A549 (cell line): ENCODE measurements around the gene PLPPR1.

ENCODE experiments used
- BCL3 ChIP-seq: fragments of >200 bp; sonication (Bioruptor Twin); formaldehyde crosslinking; IDR thresholded peaks from 3 replicates; pipeline ENCODE4 v1.6.1; 2016
- CBX2 ChIP-seq: fragments of 200-600 bp; sonication (generic); IDR thresholded peaks from 2 replicates; pipeline ENCODE4 v1.6.1; 2016; ENCODE audit warnings: low read depth, mild to moderate bottlenecking, borderline replicate concordance
- CEBPB ChIP-seq, 2 experiments: fragments of >200 bp in 1 of 2; sonication (Bioruptor Twin) in 1 of 2; formaldehyde crosslinking in 1 of 2; IDR thresholded peaks; 2 replicates each; pipeline ENCODE4 v1.6.1; 2012 to 2016
- EP300 ChIP-seq, 2 experiments: fragments of >200 bp; sonication (Bioruptor Twin); formaldehyde crosslinking; IDR thresholded peaks; 2 replicates in 1 of 2; 3 replicates in 1 of 2; pipeline ENCODE4 v1.6.1; 2016 to 2017
- ESRRA ChIP-seq: fragments of 150-350 bp; IDR thresholded peaks from 2 replicates; pipeline ENCODE4 v1.6.1; 2014; ENCODE audit warnings: mild to moderate bottlenecking, low read length, borderline replicate concordance
- FOSB ChIP-seq: fragments of 250-450 bp; sonication (Bioruptor Pico); IDR thresholded peaks from 2 replicates; pipeline ENCODE4 v1.5.0; 2020; ENCODE audit warnings: mild to moderate bottlenecking, moderate library complexity
- JUN ChIP-seq, 2 experiments: fragments of >200 bp; sonication (Bioruptor Twin); formaldehyde crosslinking; IDR thresholded peaks; 2 replicates in 1 of 2; 3 replicates in 1 of 2; pipeline ENCODE4 v1.6.1; 2016 to 2017
- KDM5A ChIP-seq: fragments of 200-600 bp; sonication (generic); IDR thresholded peaks from 2 replicates; pipeline ENCODE4 v1.6.1; 2016; ENCODE audit warnings: antibody characterized with exemption, mild to moderate bottlenecking
- MAX ChIP-seq: IDR thresholded peaks from 2 replicates; pipeline ENCODE4 v1.6.1; 2012
- POLR2A ChIP-seq: IDR thresholded peaks from 2 replicates; pipeline ENCODE4 v1.6.1; 2012; ENCODE audit warnings: mild to moderate bottlenecking, low read length
- RARB ChIP-seq: fragments of 250-450 bp; sonication (Bioruptor Pico); IDR thresholded peaks from 2 replicates; pipeline ENCODE4 v1.8.0; 2021; ENCODE audit warnings: mild to moderate bottlenecking, moderate library complexity
- RFX5 ChIP-seq: fragments of 450-650 bp; IDR thresholded peaks from 2 replicates; pipeline ENCODE4 v1.7.1; 2014; ENCODE audit warnings: antibody characterized with exemption, mild to moderate bottlenecking, moderate library complexity
- TF ChIP-seq, protein P1 (sequence below): fragments of >200 bp; sonication (Bioruptor Twin); formaldehyde crosslinking; IDR thresholded peaks from 3 replicates; pipeline ENCODE4 v1.5.1; 2016

- TF ChIP-seq EP300 (IDR thresholded peaks at IDR 0.05), result no peak
- TF ChIP-seq RFX5, result no peak
- TF ChIP-seq, protein P1, sequence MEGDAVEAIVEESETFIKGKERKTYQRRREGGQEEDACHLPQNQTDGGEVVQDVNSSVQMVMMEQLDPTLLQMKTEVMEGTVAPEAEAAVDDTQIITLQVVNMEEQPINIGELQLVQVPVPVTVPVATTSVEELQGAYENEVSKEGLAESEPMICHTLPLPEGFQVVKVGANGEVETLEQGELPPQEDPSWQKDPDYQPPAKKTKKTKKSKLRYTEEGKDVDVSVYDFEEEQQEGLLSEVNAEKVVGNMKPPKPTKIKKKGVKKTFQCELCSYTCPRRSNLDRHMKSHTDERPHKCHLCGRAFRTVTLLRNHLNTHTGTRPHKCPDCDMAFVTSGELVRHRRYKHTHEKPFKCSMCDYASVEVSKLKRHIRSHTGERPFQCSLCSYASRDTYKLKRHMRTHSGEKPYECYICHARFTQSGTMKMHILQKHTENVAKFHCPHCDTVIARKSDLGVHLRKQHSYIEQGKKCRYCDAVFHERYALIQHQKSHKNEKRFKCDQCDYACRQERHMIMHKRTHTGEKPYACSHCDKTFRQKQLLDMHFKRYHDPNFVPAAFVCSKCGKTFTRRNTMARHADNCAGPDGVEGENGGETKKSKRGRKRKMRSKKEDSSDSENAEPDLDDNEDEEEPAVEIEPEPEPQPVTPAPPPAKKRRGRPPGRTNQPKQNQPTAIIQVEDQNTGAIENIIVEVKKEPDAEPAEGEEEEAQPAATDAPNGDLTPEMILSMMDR, result no peak
- TF ChIP-seq MAX, result no peak
- TF ChIP-seq ESRRA, result no peak
- TF ChIP-seq CBX2, result no peak
- no peak for TF ChIP-seq JUN (IDR thresholded peaks at IDR 0.05)
- TF ChIP-seq BCL3, result no peak
- TF ChIP-seq POLR2A, result no peak
- no peak for TF ChIP-seq FOSB (CRISPR knock-in tag)
- no peak for TF ChIP-seq KDM5A
- TF ChIP-seq RARB (CRISPR knock-in tag), result no peak
- no peak for TF ChIP-seq CEBPB (IDR thresholded peaks at IDR 0.05)
Measured at GRCh38 chr9:101093620-101094019, 65.1 kb downstream of the PLPPR1 start.
